Mucosa of gallbladder (tissue), 1 donor: ENCODE results near the gene TSPAN12. TPM values are rescaled to one million over a fixed set of nuclear protein-coding genes. Genes with fewer than 3 reads are reported as not detected.
"Not testable (repeated sequence)": the region's sequence is repeated elsewhere in the genome, so short reads cannot be mapped to it uniquely, and the experiment has no call there.

Experiments used
- DNase-seq: peaks from one replicate; pipeline ENCODE4 v3.0.0-alpha.2; 2020; ENCODE audit warnings: low spot score
- total RNA-seq: library from RNA; stranded (reverse); gene quantifications from one replicate; pipeline ENCODE4 v1.2.1, GENCODE V29; 2021
- donor health status: DM: no; HTN: no; CAD: no.

The TSPAN12 gene
- total RNA-seq = 65.8 TPM

- DNase-seq = peak; percentile 84
Observed at GRCh38 chr7:120857588-120858573, at the start of gene TSPAN12. TSS of gene TSPAN12 (minus strand) at chr7:120858144. CDS start at chr7:120856763, 1,381 bp downstream.

- no peak for DNase-seq
Observed at GRCh38 chr7:120898715-120899499, 41.0 kb upstream of the TSPAN12 start.

- DNase-seq = not testable (repeated sequence)
Observed at GRCh38 chr7:120895253-120895652, 37.3 kb upstream of the TSPAN12 start.

GRCh38 chr7:120885602-120886001 is 27.7 kb upstream of the TSPAN12 start:
- not testable (repeated sequence) for DNase-seq

GRCh38 chr7:120877701-120878100 is 19.8 kb upstream of the TSPAN12 start:
- DNase-seq = no peak

- DNase-seq = no peak
Observed at GRCh38 chr7:120876922-120877321, 19.0 kb upstream of the TSPAN12 start.

GRCh38 chr7:120874722-120875121 is 16.8 kb upstream of the TSPAN12 start:
- DNase-seq = no peak

GRCh38 chr7:120874016-120874415 is 16.1 kb upstream of the TSPAN12 start:
- DNase-seq = no peak

GRCh38 chr7:120873401-120873800 is 15.5 kb upstream of the TSPAN12 start:
- no peak for DNase-seq

- no peak for DNase-seq
Observed at GRCh38 chr7:120869700-120870099, 11.8 kb upstream of the TSPAN12 start.

- DNase-seq = no peak
Observed at GRCh38 chr7:120867932-120868331, 10.0 kb upstream of the TSPAN12 start.

GRCh38 chr7:120865191-120865981 is 7.4 kb upstream of the TSPAN12 start:
- no peak for DNase-seq

- DNase-seq = no peak
Observed at GRCh38 chr7:120864141-120864900, 6.4 kb upstream of the TSPAN12 start.

- no peak for DNase-seq
Observed at GRCh38 chr7:120862987-120863590, 5.1 kb upstream of the TSPAN12 start.

- no peak for DNase-seq
Observed at GRCh38 chr7:120860156-120860555, 2.2 kb upstream of the TSPAN12 start.

GRCh38 chr7:120859459-120859858 is 1.5 kb upstream of the TSPAN12 start:
- DNase-seq = no peak

- DNase-seq = peak; percentile 30
Observed at GRCh38 chr7:120856621-120857352, 1.2 kb downstream of the TSPAN12 start.

GRCh38 chr7:120856198-120856597 is 1.7 kb downstream of the TSPAN12 start:
- no peak for DNase-seq

GRCh38 chr7:120852700-120853099 is 5.2 kb downstream of the TSPAN12 start:
- no peak for DNase-seq

GRCh38 chr7:120843109-120843508 is 14.8 kb downstream of the TSPAN12 start:
- DNase-seq = no peak
